Measurements from ENCODE around the gene PLCE1. TPM values are rescaled to one million over a fixed set of nuclear protein-coding genes. Genes with fewer than 3 reads are reported as not detected.

Gene PLCE1
- total and polyA plus RNA-seq, 10 of the 15 experiments (the other 5 are each of a cell fraction or from before 2014, with no cell fraction given): under 0.01 to 1.2 (median 0.03) TPM

DNA sequence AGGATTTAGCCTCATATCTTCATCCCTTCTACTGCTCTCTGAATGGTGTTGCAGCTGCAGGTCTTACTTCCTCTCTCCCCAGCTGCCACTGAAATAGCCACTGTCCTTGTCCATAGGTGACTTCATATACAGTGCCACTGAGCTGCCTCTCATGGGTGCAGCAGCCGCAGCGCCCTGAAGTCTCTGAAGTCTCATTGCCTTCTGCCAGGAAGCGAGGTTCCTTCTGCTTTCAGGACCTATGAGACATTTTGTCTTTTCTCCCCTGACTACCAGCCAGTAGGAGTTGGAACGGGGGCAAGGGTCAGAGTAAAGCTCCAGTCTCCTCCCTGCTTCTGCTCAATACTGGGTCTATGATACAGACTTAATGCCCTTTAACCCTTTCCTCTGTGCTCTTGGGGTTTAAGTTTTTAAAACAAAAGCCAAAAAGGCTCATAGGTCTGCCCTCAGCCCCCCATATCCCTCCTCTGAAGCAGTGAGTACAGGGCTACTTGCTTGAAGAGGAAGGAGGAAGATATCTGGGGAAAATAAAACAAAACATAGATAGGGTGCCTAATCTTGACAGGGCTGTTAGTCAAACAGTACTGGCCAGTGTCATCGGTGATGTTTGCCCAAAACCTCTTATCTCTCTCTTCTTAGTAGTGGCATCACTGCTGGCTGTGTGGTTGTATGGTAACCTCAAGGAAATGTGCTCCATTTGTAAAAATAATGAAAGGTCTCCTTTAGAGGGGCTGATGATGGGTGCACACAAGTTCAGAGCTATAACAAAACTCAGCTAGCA is 7.1 kb downstream of the PLCE1 start:
- RAD21 ChIA-PET (ENCODE audit: unreplicated experiment): no interaction called here
- no peak for ATAC-seq
- SMC1A ChIA-PET (ENCODE audit: uncharacterized antibody, unreplicated experiment): no interaction called here
- peaks cover 1% of the 10 kb centered on the region in 2 experiments; a peak in 2 of 4 replicates for H3K27me3 ChIP-seq (replicated peaks in 1 of 2; ENCODE audit: control insufficient read depth in 2 of 2, insufficient read depth in 2 of 2, low read length in 1 of 2)
- no peak for DNase-seq (ENCODE audit: low read depth, low spot score)
- no peaks in the 10 kb centered on the region for H4K20me1 ChIP-seq (ENCODE audit: control insufficient read depth, insufficient read depth)
- WGBS (ENCODE audit: insufficient coverage, insufficient replicate concordance, low lambda C conversion rate, missing lambda C conversion rate): 47% methylated on average over 5 of the region's 5 CpGs
- H3K9me3 ChIP-seq (replicated peaks; ENCODE audit: control insufficient read depth, insufficient read depth, low read length): no peaks in the 10 kb centered on the region
- POLR2A ChIA-PET: no interaction called here
- no peaks in the 10 kb centered on the region for H3K79me2 ChIP-seq (ENCODE audit: control insufficient read depth, insufficient read depth, low read length)
- FAIRE-seq: no peak
- CTCF ChIA-PET: no interaction called here
- no peak overlapping the region for H3K27ac ChIP-seq (ENCODE audit: control insufficient read depth, insufficient read depth)
- in situ Hi-C loops (cut with MboI): no loop called here
- BruUV-seq (replicated peaks): no TSS peak
- intact Hi-C loops (cut with micrococcal nuclease; ENCODE audit: unreplicated experiment): no loop called here
- H3K4me3 ChIP-seq: no peak overlapping the region
- no peaks in the 10 kb centered on the region for H3K36me3 ChIP-seq (ENCODE audit: control insufficient read depth in 2 of 2, insufficient read depth in 2 of 2, low read length in 1 of 2)
- H3K4me1 ChIP-seq (ENCODE audit: control insufficient read depth, insufficient read depth, low read length): no peaks in the 10 kb centered on the region
- H3K4me2 ChIP-seq (ENCODE audit: control insufficient read depth, insufficient read depth): no peak overlapping the region
- H2AFZ ChIP-seq (ENCODE audit: control insufficient read depth, low read depth, low read length): no peak overlapping the region
- TF ChIP-seq, protein P1, sequence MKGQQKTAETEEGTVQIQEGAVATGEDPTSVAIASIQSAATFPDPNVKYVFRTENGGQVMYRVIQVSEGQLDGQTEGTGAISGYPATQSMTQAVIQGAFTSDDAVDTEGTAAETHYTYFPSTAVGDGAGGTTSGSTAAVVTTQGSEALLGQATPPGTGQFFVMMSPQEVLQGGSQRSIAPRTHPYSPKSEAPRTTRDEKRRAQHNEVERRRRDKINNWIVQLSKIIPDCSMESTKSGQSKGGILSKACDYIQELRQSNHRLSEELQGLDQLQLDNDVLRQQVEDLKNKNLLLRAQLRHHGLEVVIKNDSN (IDR thresholded peaks at IDR 0.05; ENCODE audit: borderline replicate concordance, extremely low read length, insufficient read depth, low read depth, low read length): no peak
- no peak for TF ChIP-seq PML (IDR thresholded peaks at IDR 0.05; ENCODE audit: low read length)
- TF ChIP-seq NFYA (IDR thresholded peaks at IDR 0.05; ENCODE audit: borderline replicate concordance, low read depth, low read length): no peak
- TF ChIP-seq MTA2 (IDR thresholded peaks at IDR 0.05; ENCODE audit: low read depth): no peak
- TF ChIP-seq TARDBP (IDR thresholded peaks at IDR 0.05; ENCODE audit: borderline replicate concordance): no peak
- no peak for TF ChIP-seq RB1 (IDR thresholded peaks at IDR 0.05; ENCODE audit: borderline replicate concordance)
- no peak for TF ChIP-seq MYB (IDR thresholded peaks at IDR 0.05; ENCODE audit: borderline replicate concordance, low read depth, low read length)
- no peak for TF ChIP-seq NFXL1 (IDR thresholded peaks at IDR 0.05; ENCODE audit: borderline replicate concordance)
- no peak for TF ChIP-seq CHD2 (IDR thresholded peaks at IDR 0.05; ENCODE audit: borderline replicate concordance, low read depth, low read length)
- no peak for TF ChIP-seq MTA3 (IDR thresholded peaks at IDR 0.05; ENCODE audit: borderline replicate concordance, low read length)
- TF ChIP-seq MEF2B (IDR thresholded peaks at IDR 0.05; ENCODE audit: partially characterized antibody, poor library complexity, severe bottlenecking): no peak
- TF ChIP-seq ASH2L (IDR thresholded peaks at IDR 0.05; ENCODE audit: borderline replicate concordance, low read depth): no peak
- TF ChIP-seq, protein P2, sequence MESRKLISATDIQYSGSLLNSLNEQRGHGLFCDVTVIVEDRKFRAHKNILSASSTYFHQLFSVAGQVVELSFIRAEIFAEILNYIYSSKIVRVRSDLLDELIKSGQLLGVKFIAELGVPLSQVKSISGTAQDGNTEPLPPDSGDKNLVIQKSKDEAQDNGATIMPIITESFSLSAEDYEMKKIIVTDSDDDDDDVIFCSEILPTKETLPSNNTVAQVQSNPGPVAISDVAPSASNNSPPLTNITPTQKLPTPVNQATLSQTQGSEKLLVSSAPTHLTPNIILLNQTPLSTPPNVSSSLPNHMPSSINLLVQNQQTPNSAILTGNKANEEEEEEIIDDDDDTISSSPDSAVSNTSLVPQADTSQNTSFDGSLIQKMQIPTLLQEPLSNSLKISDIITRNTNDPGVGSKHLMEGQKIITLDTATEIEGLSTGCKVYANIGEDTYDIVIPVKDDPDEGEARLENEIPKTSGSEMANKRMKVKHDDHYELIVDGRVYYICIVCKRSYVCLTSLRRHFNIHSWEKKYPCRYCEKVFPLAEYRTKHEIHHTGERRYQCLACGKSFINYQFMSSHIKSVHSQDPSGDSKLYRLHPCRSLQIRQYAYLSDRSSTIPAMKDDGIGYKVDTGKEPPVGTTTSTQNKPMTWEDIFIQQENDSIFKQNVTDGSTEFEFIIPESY (IDR thresholded peaks at IDR 0.05): no peak
- H3K9ac ChIP-seq (ENCODE audit: control insufficient read depth, insufficient read depth, low read length): no peak overlapping the region

Measured in GM12878 (cell line).